SHP77 treated with DMSO at 0.1 percent for 48 hours (cell line): Measurements from ENCODE around the gene PABPC1L2A.
"Not testable (repeated sequence)": the region's sequence is repeated elsewhere in the genome, so short reads cannot be mapped to it uniquely, and the experiment has no call there.

Experiments
- DNase-seq: peaks from one replicate; lab custom pipeline; 2025; lab: John Stamatoyannopoulos, UW

Gene PABPC1L2A

GRCh38 chrX:73079024-73079562, at the start of gene PABPC1L2A:
PABPC1L2A (minus strand) TSS chrX:73079512; CDS start chrX:73079386, 126 bp downstream.
- DNase-seq: not testable (repeated sequence)

DNA sequence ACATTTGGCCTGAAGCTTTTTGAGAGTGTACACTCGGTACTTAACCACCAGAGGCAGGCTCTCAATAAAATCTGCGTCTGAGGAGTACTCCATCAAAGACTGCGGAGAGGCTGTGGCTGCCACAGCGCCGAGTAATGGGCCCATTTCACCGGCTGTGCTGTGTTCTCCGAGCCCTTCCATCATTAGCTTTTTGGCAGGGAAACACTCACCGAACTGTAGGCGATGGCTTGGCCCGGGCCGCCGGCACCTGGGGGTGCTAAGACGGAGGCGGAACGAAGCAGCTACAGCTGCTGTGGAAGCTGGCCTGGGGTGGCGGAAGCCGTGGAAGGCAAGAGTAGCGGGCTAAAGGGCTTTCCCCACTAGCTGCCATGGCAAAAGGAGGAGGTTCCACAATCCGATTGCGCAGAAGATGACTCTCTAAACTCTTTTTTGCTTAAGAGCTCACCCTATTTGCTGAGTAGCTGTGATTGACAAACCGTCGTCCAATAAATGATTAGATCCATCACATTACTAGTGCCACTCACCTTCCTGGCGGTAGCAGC, 48.5 kb upstream of the PABPC1L2A start:
- no peak for DNase-seq

DNA sequence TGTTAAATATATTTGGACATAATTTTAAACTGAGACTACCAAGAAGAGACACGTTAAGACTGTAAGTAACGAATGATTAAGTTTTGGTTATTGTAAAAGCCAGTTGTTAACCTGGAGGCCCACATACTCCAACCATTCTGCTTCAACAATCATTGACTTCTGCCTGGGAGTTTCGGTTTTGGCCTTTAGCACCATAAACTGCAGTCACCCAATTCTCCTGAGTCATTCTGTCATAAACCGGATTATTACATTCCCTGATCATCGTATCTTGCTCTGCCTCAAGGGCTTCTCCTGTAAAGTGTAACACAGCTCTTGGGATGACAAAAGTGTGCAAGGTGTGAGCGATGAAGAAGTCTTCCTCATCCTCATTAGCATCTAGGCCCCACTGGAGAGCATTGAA, 46.9 kb upstream of the PABPC1L2A start:
- no peak for DNase-seq

- DNase-seq: not testable (repeated sequence)
Measured at GRCh38 chrX:73099505-73099904, 20.2 kb upstream of the PABPC1L2A start.

DNA sequence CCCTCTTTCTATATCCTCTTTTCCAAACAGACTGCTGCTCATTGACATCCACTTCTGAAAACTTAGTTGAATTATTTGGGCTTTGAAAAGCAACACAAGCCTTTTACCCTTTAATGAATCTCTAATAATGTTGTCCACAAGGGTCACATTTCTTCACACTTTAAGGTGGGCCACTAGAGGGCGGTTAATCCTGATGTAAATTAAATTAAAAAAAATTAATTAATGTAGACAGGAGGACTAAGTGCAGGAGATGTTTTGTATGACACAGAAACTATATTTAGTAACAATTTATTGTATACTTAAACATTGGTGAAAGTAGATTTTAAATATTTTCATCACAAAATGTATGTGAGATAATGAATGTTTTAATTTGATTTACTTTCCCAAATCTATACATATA, 7.5 kb upstream of the PABPC1L2A start:
- not testable (repeated sequence) for DNase-seq

DNA sequence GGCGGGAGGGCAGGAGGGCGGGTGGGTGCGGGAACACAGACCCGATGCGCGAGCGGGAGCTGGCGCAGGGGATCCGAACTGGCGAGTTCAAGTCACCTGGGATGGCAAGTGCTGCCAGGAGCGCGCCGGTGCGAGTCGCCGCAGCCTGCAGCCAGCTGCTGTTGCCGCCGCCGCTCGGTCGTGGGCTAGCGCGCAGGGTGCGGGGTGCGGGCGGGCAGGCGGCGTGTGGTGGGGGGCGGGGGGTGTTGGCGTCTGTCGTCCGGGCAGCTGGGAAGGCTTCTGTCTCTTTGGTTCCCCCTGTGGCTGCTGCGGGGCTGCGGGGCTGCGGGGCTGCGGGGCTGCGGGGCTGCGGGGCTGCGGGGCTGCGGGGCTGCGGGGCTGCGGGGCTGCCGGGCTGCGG, 572 bp upstream of the PABPC1L2A start:
- not testable (repeated sequence) for DNase-seq

- DNase-seq: not testable (repeated sequence)
Measured at GRCh38 chrX:73078597-73078996, 715 bp downstream of the PABPC1L2A start.

GRCh38 chrX:73076838-73077237, 2.5 kb downstream of the PABPC1L2A start:
- DNase-seq: no peak

DNA sequence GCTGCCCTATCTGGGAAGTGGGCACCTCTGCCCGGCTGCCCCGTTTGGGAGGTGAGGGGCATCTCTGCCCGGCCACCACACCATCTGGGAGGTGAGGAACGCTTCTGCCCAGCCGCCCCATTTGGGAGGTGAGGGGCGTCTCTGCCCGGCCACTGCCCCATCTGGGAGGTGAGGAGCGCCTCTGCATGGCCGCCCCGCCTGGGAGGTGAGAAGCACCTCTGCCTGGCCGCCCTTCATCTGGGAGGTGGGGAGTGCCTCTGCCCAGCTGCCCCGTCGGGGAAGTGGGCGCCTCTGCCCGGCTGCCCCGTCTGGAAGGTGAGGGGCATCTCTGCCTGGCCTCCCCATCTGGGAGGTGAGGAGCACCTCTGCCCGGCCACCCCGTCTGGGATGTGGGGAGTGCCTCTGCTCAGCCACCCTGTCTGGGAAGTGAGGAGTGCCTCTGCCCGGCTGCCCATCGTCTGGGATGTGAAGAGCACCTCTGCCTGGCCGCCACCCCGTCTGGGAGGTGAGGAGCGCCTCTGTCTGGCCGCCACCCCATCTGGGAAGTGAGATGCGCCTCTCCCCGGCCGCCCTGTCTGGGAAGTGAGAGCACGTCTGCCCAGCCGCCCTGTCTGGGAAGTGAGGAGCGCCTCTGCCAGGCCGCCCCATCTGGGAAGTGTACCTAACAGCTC, 9.8 kb downstream of the PABPC1L2A start:
- no peak for DNase-seq

- no peak for DNase-seq
Measured at GRCh38 chrX:73068467-73069364, 10.6 kb downstream of the PABPC1L2A start.

GRCh38 chrX:73067761-73068466, 11.4 kb downstream of the PABPC1L2A start:
- DNase-seq: not testable (repeated sequence)

DNA sequence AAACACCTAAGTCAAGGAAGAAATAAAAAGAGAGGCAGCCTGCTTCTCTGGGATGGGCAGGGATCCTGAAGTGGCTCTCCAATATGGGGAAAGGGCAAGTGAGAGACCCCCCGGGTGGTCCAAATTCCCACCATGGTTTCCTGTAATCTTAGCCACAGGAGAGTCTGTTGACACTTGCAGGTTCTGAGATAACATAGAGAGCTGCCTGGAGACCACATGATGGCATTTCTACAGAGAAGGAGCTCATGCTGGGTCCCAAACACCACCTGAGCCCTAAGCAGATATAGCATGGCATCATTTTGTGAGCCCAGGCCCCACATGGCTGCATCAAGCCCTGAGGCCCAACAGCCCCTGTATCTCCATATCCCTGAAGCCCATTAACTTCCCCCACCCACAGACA, 50.4 kb downstream of the PABPC1L2A start:
- no peak for DNase-seq
